Cardiac septum (tissue), 1 donor: ENCODE data around the gene CRMP1. TPM values are rescaled to one million over a fixed set of nuclear protein-coding genes. Genes with fewer than 3 reads are reported as not detected.
A peak's percentile ranks its signal among the peaks of the same experiment; 100 is the strongest.

Experiments
- DNase-seq: peaks from one replicate; pipeline ENCODE4 v3.0.0-alpha.2; 2020; ENCODE audit warnings: low spot score
- intact Hi-C: fragments of 100-400 bp; cut with DNase I; formaldehyde crosslinking; loops from one replicate; pipeline ENCODE4 v1.14.0; 2022
- total RNA-seq: library from RNA; stranded (reverse); fragmentation: NEBNext Ultra II Directional; extraction: Animal tissue kit (Norgen Biotek cat#: 25700); gene quantifications from one replicate; pipeline ENCODE4 v1.2.1, GENCODE V29; 2021
- donor health status: DM: no; HTN: no; CAD: no.

Gene CRMP1
- total RNA-seq, 1 donor from 2014 or later, result 1.9 TPM

GRCh38 chr4:5809216-5809776 lies 83.6 kb downstream of the CRMP1 start:
- DNase-seq, result peak; percentile 63
- intact Hi-C loops, result no loop called here

- intact Hi-C loops, result no loop called here
- DNase-seq, result peak; percentile 74
These were observed 84.7 kb downstream of the CRMP1 start for GRCh38 chr4:5808081-5808741.

GRCh38 chr4:5805270-5805669 lies 87.6 kb downstream of the CRMP1 start:
- peak; percentile 63 for DNase-seq
- intact Hi-C loops, result no loop called here

GRCh38 chr4:5804656-5805055 lies 88.2 kb downstream of the CRMP1 start:
- DNase-seq, result no peak
- intact Hi-C loops, result no loop called here

GRCh38 chr4:5802565-5802964 lies 90.3 kb downstream of the CRMP1 start:
- intact Hi-C loops, result no loop called here
- DNase-seq, result peak; percentile 33

GRCh38 chr4:5801696-5802095 lies 91.2 kb downstream of the CRMP1 start:
- intact Hi-C loops, result no loop called here
- DNase-seq, result peak; percentile 53

GRCh38 chr4:5800496-5800895 lies 92.4 kb downstream of the CRMP1 start:
- intact Hi-C loops, result no loop called here
- DNase-seq, result no peak

GRCh38 chr4:5799406-5799805 lies 93.5 kb downstream of the CRMP1 start:
- peak; percentile 63 for DNase-seq
- intact Hi-C loops, result no loop called here

- no peak for DNase-seq
- intact Hi-C loops, result no loop called here
These were observed 93.9 kb downstream of the CRMP1 start for GRCh38 chr4:5798946-5799345.

GRCh38 chr4:5798462-5798861 lies 94.4 kb downstream of the CRMP1 start:
- peak; percentile 73 for DNase-seq
- intact Hi-C loops, result no loop called here

GRCh38 chr4:5797866-5798265 lies 95.0 kb downstream of the CRMP1 start:
- DNase-seq, result peak; percentile 67
- intact Hi-C loops, result no loop called here

GRCh38 chr4:5796976-5797375 lies 95.9 kb downstream of the CRMP1 start:
- intact Hi-C loops, result no loop called here
- peak; percentile 66 for DNase-seq

- DNase-seq, result no peak
- intact Hi-C loops, result no loop called here
These were observed 97.3 kb downstream of the CRMP1 start for GRCh38 chr4:5795580-5795979.

GRCh38 chr4:5793514-5793913 lies 99.4 kb downstream of the CRMP1 start:
- intact Hi-C loops, result loop anchor here (5.0 kb wide), 1 partner anchor 391 kb away; no protein-coding TSS in a partner anchor
- DNase-seq, result peak; percentile 72

GRCh38 chr4:5791654-5792053 lies 101.2 kb downstream of the CRMP1 start:
- DNase-seq, result peak; percentile 35
- intact Hi-C loops, result loop anchor here (5.0 kb wide), 1 partner anchor 389 kb away; no protein-coding TSS in a partner anchor

- intact Hi-C loops, result loop anchor here (5.0 kb wide), 1 partner anchor 388 kb away; no protein-coding TSS in a partner anchor
These were observed 102.4 kb downstream of the CRMP1 start for GRCh38 chr4:5790546-5790857.

GRCh38 chr4:5789141-5789540 lies 103.7 kb downstream of the CRMP1 start:
- intact Hi-C loops, result no loop called here

More at GRCh38 chr4:5790546-5790857, 102.4 kb downstream of the CRMP1 start:
- DNase-seq, result no peak

GRCh38 chr4:5788144-5788543 lies 104.7 kb downstream of the CRMP1 start:
- intact Hi-C loops, result no loop called here
- DNase-seq, result peak; percentile 68

More at GRCh38 chr4:5789141-5789540, 103.7 kb downstream of the CRMP1 start:
- DNase-seq, result no peak

- intact Hi-C loops, result no loop called here
- DNase-seq, result peak; percentile 9
These were observed 105.6 kb downstream of the CRMP1 start for GRCh38 chr4:5787311-5787710.

GRCh38 chr4:5785806-5786680 lies 106.8 kb downstream of the CRMP1 start:
- DNase-seq, result peak; percentile 58
- intact Hi-C loops, result no loop called here
